Liver (tissue), 9 donors: ENCODE measurements around the gene PLXDC2. TPM values are rescaled to one million over a fixed set of nuclear protein-coding genes. Genes with fewer than 3 reads are reported as not detected.

ENCODE experiments used
- DNase-seq: peaks from one replicate; pipeline ENCODE4 v3.0.0-alpha.2; 2017; ENCODE audit warnings: low spot score
- H3K27ac ChIP-seq, 2 donors: one replicate each; pipeline ENCODE4 v1.7.0; 2013; ENCODE audit warnings: inconsistent platforms in 2 of 2, low read length in 2 of 2, control low read depth in 1 of 2, low read depth in 1 of 2, mild to moderate bottlenecking in 1 of 2
- H3K27me3 ChIP-seq, 4 donors: one replicate each; pipeline versions ENCODE4 v1.6.1 to v1.7.0; 2013; ENCODE audit warnings: low read length in 3 of 4, inconsistent platforms in 1 of 4, mild to moderate bottlenecking in 1 of 4, moderate library complexity in 1 of 4; ENCODE audit not compliant: control insufficient read depth in 4 of 4, insufficient read depth in 4 of 4
- H3K36me3 ChIP-seq, 4 donors: one replicate each; pipeline versions ENCODE4 v1.6.1 to v1.7.0; 2013; ENCODE audit warnings: low read length in 3 of 4, mild to moderate bottlenecking in 3 of 4, low read depth in 1 of 4, moderate library complexity in 1 of 4; ENCODE audit not compliant: control insufficient read depth in 4 of 4, insufficient read depth in 3 of 4
- H3K4me1 ChIP-seq, 4 donors: one replicate each; pipeline versions ENCODE4 v1.6.1 to v1.7.0; 2013; ENCODE audit warnings: low read length in 3 of 4, mild to moderate bottlenecking in 3 of 4, moderate library complexity in 1 of 4; ENCODE audit not compliant: control insufficient read depth in 4 of 4, insufficient read depth in 4 of 4
- H3K4me3 ChIP-seq, 3 donors: one replicate each; pipeline versions ENCODE4 v1.6.1 to v1.7.0; 2013; ENCODE audit warnings: low read length in 3 of 3, control low read depth in 1 of 3, low read depth in 1 of 3, mild to moderate bottlenecking in 1 of 3
- H3K9ac ChIP-seq, 2 donors: one replicate each; pipeline ENCODE4 v1.7.0; 2013; ENCODE audit warnings: low read length in 2 of 2, mild to moderate bottlenecking in 2 of 2, moderate library complexity in 2 of 2, control low read depth in 1 of 2, low read depth in 1 of 2
- H3K9me3 ChIP-seq, 4 donors: one replicate each; pipeline versions ENCODE4 v1.6.1 to v1.7.0; 2013; ENCODE audit warnings: low read length in 3 of 4; ENCODE audit not compliant: control insufficient read depth in 4 of 4
- FOXA1 ChIP-seq: IDR thresholded peaks from 2 replicates; pipeline ENCODE4 v1.6.1; 2016; ENCODE audit warnings: antibody characterized with exemption
- FOXA2 ChIP-seq: IDR thresholded peaks from 2 replicates; pipeline ENCODE4 v1.6.1; 2016; ENCODE audit warnings: antibody characterized with exemption
- HNF4A ChIP-seq, 2 donors: conservative IDR thresholded peaks; 2 replicates each; pipeline ENCODE4 v1.6.1; 2016; ENCODE audit warnings: antibody characterized with exemption in 2 of 2, mild to moderate bottlenecking in 2 of 2
- JUND ChIP-seq, 2 donors: IDR thresholded peaks; 2 replicates each; pipeline ENCODE4 v1.6.1; 2016; ENCODE audit warnings: antibody characterized with exemption in 2 of 2
- NR2F2 ChIP-seq: IDR thresholded peaks from 2 replicates; pipeline ENCODE4 v1.6.1; 2016; ENCODE audit warnings: antibody characterized with exemption
- RAD21 ChIP-seq, 2 donors: IDR thresholded peaks; 2 replicates each; pipeline ENCODE4 v1.6.1; 2016; ENCODE audit warnings: antibody characterized with exemption in 2 of 2, mild to moderate bottlenecking in 2 of 2
- RXRA ChIP-seq, 2 donors: IDR thresholded peaks; 2 replicates each; pipeline ENCODE4 v1.6.1; 2017 to 2018; ENCODE audit warnings: antibody characterized with exemption in 2 of 2, mild to moderate bottlenecking in 1 of 2
- SP1 ChIP-seq: IDR thresholded peaks from 2 replicates; pipeline ENCODE4 v1.6.1; 2018; ENCODE audit warnings: antibody characterized with exemption, mild to moderate bottlenecking
- TAF1 ChIP-seq: conservative IDR thresholded peaks from 2 replicates; pipeline ENCODE4 v1.6.1; 2016; ENCODE audit warnings: antibody characterized with exemption, mild to moderate bottlenecking
- YY1 ChIP-seq: IDR thresholded peaks from 2 replicates; pipeline ENCODE4 v1.6.1; 2016; ENCODE audit warnings: antibody characterized with exemption, mild to moderate bottlenecking
- WGBS: extraction: QIAGEN DNeasy Blood & Tissue Kit; methylation state at CpG from one replicate; pipeline ENCODE4 v1.1.7; 2013; 5-methylcytosine and 5-hydroxymethylcytosine counted together
- polyA plus RNA-seq, 2 donors: library from polyadenylated mRNA; stranded (reverse) in 1 of 2; unstranded in 1 of 2; fragments of 200-250 nt in 1 of 2; fragments of >200 nt in 1 of 2; fragmentation: Nextera tagmentation in 1 of 2; extraction: Ambion mirVana in 1 of 2; gene quantifications; one replicate each; pipeline versions ENCODE4 v1.2.1 to v1.2.3, GENCODE V29; 2013 to 2015
- total RNA-seq, 2 donors: library from RNA; depleted of rRNA; stranded (reverse); fragments of >200 nt; gene quantifications; one replicate each; pipeline ENCODE4 v1.2.3, GENCODE V29; 2014
- TF ChIP-seq, protein P1 (sequence below): IDR thresholded peaks from 2 replicates; pipeline ENCODE4 v1.6.1; 2016; ENCODE audit warnings: antibody characterized with exemption
- TF ChIP-seq, protein P2 (sequence below): IDR thresholded peaks from 2 replicates; pipeline ENCODE4 v1.6.1; 2016; ENCODE audit warnings: antibody characterized with exemption
- TF ChIP-seq, protein P3 (sequence below): IDR thresholded peaks from 2 replicates; pipeline ENCODE4 v1.6.1; 2016; ENCODE audit warnings: antibody characterized with exemption, mild to moderate bottlenecking
- TF ChIP-seq, protein P4 (sequence below): fragments of 150-350 bp; IDR thresholded peaks from 2 replicates; pipeline ENCODE4 v1.5.1; 2017; ENCODE audit warnings: improper control_type of control experiment, low read depth, low read length; ENCODE audit not compliant: missing input control
- TF ChIP-seq, protein P5 (sequence below): IDR thresholded peaks from 2 replicates; pipeline ENCODE4 v1.6.1; 2016; ENCODE audit warnings: antibody characterized with exemption
- donor health status: healthy.
- donor health status: healthy.
- donor health status: healthy.
- donor health status: healthy.
- donor health status: healthy.

PLXDC2 gene
- total and polyA plus RNA-seq, 4 donors, result 1.4 to 5.1 (median 2.4) TPM

- no peak for DNase-seq
- Histone ChIP-seq H3K4me1 (no peaks in the 10 kb centered on the region), H3K9me3 (no peaks in the 10 kb centered on the region), H3K27ac (no peak overlapping the region), H3K36me3 (peaks cover 0 to 1% (median 0%) of the 10 kb centered on the region in 4 donors), H3K4me3 (no peak overlapping the region), H3K9ac (no peak overlapping the region), H3K27me3 (no peaks in the 10 kb centered on the region)
- WGBS, result 94% methylated on average over 5 of the region's 5 CpGs
- TF ChIP-seq, protein P1, sequence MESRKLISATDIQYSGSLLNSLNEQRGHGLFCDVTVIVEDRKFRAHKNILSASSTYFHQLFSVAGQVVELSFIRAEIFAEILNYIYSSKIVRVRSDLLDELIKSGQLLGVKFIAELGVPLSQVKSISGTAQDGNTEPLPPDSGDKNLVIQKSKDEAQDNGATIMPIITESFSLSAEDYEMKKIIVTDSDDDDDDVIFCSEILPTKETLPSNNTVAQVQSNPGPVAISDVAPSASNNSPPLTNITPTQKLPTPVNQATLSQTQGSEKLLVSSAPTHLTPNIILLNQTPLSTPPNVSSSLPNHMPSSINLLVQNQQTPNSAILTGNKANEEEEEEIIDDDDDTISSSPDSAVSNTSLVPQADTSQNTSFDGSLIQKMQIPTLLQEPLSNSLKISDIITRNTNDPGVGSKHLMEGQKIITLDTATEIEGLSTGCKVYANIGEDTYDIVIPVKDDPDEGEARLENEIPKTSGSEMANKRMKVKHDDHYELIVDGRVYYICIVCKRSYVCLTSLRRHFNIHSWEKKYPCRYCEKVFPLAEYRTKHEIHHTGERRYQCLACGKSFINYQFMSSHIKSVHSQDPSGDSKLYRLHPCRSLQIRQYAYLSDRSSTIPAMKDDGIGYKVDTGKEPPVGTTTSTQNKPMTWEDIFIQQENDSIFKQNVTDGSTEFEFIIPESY, result no peak
Observed at GRCh38 chr10:20234579-20234978, 418.3 kb downstream of the PLXDC2 start.

GRCh38 chr10:20237091-20237570, 420.9 kb downstream of the PLXDC2 start:
- Histone ChIP-seq H3K9ac (no peak overlapping the region), H3K27me3 (no peaks in the 10 kb centered on the region), H3K4me1 (no peaks in the 10 kb centered on the region), H3K27ac (no peak overlapping the region), H3K36me3 (peaks cover 0 to 1% (median 0%) of the 10 kb centered on the region in 4 donors), H3K4me3 (no peak overlapping the region), H3K9me3 (no peaks in the 10 kb centered on the region)
- DNase-seq, result no peak
- WGBS, result 95% methylated on average over 2 of the region's 2 CpGs
- TF ChIP-seq, protein P2, sequence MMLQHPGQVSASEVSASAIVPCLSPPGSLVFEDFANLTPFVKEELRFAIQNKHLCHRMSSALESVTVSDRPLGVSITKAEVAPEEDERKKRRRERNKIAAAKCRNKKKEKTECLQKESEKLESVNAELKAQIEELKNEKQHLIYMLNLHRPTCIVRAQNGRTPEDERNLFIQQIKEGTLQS, result no peak
- TF ChIP-seq, protein P3, sequence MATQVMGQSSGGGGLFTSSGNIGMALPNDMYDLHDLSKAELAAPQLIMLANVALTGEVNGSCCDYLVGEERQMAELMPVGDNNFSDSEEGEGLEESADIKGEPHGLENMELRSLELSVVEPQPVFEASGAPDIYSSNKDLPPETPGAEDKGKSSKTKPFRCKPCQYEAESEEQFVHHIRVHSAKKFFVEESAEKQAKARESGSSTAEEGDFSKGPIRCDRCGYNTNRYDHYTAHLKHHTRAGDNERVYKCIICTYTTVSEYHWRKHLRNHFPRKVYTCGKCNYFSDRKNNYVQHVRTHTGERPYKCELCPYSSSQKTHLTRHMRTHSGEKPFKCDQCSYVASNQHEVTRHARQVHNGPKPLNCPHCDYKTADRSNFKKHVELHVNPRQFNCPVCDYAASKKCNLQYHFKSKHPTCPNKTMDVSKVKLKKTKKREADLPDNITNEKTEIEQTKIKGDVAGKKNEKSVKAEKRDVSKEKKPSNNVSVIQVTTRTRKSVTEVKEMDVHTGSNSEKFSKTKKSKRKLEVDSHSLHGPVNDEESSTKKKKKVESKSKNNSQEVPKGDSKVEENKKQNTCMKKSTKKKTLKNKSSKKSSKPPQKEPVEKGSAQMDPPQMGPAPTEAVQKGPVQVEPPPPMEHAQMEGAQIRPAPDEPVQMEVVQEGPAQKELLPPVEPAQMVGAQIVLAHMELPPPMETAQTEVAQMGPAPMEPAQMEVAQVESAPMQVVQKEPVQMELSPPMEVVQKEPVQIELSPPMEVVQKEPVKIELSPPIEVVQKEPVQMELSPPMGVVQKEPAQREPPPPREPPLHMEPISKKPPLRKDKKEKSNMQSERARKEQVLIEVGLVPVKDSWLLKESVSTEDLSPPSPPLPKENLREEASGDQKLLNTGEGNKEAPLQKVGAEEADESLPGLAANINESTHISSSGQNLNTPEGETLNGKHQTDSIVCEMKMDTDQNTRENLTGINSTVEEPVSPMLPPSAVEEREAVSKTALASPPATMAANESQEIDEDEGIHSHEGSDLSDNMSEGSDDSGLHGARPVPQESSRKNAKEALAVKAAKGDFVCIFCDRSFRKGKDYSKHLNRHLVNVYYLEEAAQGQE, result no peak
- TF ChIP-seq RXRA (IDR thresholded peaks at IDR 0.05) (no peak), RAD21 (IDR thresholded peaks at IDR 0.05) (no peak), YY1 (no peak), TAF1 (no peak), SP1 (no peak), FOXA1 (no peak), JUND (IDR thresholded peaks at IDR 0.05) (no peak), HNF4A (conservative IDR thresholded peaks at IDR 0.05) (no peak), NR2F2 (no peak), FOXA2 (no peak)
- TF ChIP-seq, protein P4, sequence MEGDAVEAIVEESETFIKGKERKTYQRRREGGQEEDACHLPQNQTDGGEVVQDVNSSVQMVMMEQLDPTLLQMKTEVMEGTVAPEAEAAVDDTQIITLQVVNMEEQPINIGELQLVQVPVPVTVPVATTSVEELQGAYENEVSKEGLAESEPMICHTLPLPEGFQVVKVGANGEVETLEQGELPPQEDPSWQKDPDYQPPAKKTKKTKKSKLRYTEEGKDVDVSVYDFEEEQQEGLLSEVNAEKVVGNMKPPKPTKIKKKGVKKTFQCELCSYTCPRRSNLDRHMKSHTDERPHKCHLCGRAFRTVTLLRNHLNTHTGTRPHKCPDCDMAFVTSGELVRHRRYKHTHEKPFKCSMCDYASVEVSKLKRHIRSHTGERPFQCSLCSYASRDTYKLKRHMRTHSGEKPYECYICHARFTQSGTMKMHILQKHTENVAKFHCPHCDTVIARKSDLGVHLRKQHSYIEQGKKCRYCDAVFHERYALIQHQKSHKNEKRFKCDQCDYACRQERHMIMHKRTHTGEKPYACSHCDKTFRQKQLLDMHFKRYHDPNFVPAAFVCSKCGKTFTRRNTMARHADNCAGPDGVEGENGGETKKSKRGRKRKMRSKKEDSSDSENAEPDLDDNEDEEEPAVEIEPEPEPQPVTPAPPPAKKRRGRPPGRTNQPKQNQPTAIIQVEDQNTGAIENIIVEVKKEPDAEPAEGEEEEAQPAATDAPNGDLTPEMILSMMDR, result no peak
- TF ChIP-seq, protein P1, result no peak
- TF ChIP-seq, protein P5, sequence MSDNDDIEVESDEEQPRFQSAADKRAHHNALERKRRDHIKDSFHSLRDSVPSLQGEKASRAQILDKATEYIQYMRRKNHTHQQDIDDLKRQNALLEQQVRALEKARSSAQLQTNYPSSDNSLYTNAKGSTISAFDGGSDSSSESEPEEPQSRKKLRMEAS, result no peak
